NCI-H748 (cell line): ENCODE measurements around the gene ITPR3.

ENCODE experiments used
- DNase-seq: peaks from one replicate; lab custom pipeline; 2025; ENCODE audit not compliant: unreplicated experiment; lab: John Stamatoyannopoulos, UW

ITPR3 gene

DNA sequence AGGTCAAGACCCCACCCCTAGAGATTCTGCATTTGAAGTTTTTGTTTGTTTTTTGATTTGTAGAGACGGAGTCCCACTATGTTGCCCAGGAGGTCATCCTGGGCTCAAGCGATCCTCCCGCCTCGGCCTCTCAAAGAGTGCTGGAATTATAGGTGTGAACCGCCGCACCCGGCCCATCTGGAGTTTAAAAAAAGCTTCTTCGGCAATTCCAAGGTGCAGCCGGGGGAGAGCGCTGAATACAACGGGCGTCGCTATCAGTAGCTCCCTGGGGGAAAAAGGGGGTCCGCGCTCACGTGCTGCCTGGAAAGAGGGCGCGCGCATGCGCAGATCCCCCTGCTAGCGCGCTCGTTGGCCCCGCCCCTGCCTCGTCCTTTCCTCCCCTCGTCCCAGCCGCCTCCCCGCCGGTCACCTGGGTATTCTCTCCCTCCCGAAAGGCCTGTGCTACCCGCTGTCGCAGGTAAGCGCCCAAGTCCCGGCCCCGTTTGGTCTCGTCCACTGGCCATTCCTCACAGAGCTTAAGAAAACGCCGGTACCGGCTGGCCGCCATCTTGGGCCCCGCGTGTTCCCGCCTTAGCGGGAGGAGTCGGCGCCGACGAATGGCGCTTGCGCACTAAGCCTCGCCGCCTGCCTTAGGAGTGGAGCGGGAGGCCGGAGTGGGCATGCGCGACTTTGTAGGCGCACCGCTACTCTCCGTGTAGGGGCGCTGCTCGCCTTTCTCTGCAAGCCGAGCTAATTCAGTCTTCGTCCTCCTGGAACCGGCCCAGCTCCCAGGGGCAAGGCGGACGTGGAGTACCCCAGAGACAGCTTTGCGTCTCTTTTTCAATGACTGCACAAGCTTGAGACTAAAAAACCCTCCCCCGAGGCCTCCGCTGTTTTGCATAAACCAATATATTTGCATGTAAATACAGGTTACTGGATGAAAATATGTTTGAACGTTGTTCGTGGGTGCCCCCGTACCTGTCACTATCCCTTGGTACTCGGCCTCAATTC, 90.3 kb downstream of the ITPR3 start, which contains the start of gene UQCC2:
Gene UQCC2, minus strand, starts transcription at position 561 of the 990 bp plus-strand sequence. Its CDS starts 14 bp downstream, at position 547.
- peak; percentile 99 for DNase-seq

DNA sequence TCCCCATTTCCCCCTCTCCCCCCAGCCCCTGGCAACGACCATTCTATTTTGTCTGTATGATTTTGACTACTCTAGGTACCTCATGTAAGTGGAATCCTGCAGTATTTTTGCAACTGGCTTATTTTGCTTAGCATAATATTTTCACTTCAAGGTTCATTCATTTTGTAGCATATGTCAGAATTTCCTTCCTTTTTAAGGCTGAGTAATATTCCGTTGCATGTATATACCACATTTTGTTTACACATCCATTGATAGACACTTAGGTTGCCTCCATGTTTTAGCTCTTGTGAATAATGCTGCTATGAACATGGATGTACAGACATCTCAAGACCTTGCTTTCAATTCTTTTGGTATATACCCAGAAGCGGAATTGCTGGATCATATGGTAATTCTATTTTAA, 91.8 kb downstream of the ITPR3 start:
- no peak for DNase-seq

DNA sequence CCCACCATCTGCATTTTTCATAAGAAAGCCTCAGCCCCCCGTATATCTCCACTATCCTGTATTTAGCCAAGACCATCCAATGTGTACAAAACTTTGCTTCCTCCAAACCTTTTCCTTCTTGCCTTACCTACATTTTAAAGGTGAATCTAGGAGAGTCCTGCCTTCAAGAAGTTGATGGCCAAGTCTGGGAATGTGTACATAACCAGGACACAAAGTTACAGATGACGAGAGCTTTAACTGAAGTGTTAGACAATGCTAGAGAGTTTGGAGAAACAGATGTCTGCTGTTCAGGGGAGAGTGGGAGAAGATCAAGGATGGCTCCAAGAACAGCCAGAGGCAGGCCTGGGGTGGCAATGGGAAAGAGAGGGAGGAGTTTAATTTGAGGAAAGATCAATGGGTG, 92.7 kb downstream of the ITPR3 start:
- no peak for DNase-seq

DNA sequence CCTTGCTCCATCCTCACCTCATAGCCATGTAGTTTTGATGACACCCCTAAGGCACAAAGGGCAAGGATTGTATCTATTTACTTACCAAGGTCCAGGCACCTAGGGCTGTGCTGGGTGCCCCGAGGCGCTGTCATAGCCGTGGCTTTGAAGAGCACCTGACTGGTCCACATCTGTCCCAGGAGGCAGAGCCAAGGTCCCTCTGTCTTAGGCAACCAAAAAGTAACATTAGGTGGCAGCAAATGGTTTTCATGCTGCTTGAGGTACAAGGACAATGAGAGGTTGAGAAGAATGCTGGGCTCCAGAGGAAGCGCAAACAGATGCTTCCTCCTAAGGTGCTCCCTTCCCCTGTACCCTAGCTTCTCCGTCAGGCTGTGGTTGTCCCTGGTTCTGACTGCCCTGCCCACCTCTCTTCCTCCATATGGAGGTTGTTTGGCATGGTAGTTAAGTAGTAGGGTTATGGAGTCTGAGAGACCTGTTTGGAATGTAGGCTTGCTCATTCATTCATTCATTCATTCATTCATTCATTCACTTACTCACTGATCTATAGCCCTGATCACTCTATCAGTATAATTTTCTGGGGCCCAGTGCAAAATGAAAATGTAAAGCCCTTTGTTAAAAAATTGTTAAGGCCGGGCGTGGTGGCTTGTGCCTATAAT, 93.4 kb downstream of the ITPR3 start:
- no peak for DNase-seq

DNA sequence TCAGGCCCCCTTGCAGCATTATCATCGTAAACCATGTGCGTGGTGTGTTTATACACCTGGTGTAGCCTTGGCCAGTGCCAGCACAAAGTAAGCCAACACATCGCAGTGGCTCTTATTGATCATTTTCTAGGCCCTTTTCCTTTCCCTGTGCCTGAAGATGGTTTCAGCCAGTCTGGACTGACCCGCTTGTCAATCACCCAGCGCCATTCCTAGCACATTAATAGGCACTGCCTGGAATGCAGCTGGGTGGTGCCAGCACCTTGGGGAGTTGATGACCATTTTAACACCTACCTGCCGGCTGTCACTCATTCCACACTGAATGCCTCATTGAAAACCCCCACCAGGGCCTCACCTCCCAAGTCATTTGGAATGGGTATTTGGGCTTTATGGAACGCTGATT, 95.3 kb downstream of the ITPR3 start:
- DNase-seq: peak; percentile 82

GRCh38 chr6:33716890-33717632, 95.9 kb downstream of the ITPR3 start:
- DNase-seq: peak; percentile 67

DNA sequence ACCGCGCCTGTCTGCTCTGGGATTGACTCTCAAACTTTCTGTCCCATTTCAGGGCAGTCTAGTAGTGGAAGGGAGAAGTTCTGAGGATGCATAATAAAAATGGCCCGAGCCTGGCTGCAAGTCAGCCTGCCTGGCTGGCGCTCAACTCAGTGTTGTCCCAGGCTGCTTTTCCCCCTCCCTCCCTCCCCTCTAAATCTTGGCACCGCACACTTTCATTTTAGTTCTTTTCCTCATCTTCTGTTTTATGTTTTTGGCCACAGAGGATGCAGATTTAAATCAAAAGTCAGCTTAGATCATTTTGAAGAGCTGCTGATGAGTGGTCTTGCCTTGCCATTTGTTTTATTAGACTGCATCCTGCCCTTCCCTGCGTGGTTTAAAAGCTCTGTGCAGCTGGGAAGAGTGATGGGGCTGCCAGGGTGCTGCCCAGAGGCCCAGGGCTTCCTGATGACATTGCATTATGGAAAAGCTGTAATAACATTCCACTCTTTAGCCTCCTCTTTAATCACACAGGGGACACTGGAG, 96.9 kb downstream of the ITPR3 start:
- no peak for DNase-seq

GRCh38 chr6:33718713-33719112, 97.6 kb downstream of the ITPR3 start:
- no peak for DNase-seq

GRCh38 chr6:33719326-33719987, 98.3 kb downstream of the ITPR3 start:
- no peak for DNase-seq

GRCh38 chr6:33720998-33721397, 99.9 kb downstream of the ITPR3 start:
- DNase-seq: peak; percentile 53

DNA sequence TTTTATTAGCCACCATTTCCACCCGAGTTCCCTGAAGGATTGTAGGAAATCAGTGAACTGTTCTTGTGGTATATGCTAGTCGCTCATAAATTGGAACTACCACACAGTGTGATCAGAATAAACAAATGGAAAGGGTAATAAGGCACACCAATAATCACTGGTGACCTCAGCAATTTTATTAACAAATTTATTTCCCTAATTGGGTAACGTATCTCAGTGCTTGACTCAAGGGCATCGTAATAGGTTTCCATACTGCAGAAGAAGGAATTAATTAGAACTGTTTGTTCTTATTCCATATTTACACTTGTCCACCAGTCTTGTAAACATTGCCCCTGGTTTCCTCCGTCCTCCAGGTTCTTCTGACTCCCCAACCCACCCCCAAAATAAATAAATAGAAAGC, 100.4 kb downstream of the ITPR3 start:
- DNase-seq: no peak

DNA sequence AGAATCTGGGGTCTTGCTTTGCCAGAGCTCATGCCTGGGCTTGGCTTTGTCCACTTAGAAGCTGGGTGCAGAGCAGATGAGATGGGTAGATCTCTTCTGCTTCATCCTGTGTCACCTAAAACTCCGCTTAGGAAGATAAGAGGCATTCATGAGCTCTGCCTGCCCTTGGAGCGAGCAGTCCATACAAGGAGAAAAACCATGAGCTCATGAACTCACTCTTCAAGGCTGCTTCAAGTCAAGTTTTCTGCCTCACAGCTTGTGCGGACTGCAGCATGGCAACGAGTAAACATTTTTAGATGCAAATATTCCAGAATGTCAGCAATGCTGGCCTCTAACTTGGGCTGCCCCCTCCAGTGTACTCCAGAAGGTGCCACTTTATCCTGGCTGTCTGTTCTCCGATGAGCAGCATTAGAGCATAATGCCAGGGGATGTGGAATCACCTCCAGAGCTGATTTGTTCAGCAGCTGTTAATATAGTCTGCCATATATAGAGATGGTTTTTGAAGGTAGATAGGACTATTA, 101.0 kb downstream of the ITPR3 start:
- DNase-seq: no peak

DNA sequence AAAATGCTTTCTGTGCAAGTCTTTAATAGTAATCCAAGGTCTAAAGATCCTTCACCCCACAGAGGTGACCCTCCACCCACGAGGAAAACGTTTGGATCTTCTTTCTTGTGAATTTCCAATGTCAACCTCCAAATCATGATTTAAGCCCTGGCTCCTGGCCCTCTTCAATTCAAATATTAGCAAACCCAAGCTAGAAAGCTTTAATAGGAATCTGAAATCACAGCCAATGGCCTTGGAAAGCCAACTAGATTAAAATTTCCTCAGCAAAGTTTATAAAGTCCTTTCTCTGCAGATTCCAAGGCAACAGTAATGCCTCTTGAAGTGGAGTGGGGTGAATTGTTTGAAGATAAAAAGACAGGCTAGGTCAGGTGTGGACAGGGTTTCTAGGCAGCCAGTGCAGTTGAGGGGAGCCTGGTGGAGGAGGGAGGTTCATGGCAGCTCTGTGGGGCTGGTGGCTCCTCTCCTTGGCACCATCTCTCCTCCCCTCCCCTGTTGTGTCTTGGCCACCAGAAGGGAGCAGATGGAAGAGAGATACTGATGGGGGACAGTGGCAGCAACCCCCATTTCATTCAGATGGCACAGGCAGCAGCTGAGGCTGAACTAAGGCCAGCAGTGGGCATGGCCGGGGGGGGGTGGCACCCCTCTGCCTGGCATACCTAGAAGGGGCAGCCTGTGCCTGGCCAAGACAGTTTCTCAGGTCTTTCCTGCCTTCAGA, 102.4 kb downstream of the ITPR3 start:
- DNase-seq: no peak

- DNase-seq: no peak
Measured at GRCh38 chr6:33724102-33725023, 103.2 kb downstream of the ITPR3 start.

DNA sequence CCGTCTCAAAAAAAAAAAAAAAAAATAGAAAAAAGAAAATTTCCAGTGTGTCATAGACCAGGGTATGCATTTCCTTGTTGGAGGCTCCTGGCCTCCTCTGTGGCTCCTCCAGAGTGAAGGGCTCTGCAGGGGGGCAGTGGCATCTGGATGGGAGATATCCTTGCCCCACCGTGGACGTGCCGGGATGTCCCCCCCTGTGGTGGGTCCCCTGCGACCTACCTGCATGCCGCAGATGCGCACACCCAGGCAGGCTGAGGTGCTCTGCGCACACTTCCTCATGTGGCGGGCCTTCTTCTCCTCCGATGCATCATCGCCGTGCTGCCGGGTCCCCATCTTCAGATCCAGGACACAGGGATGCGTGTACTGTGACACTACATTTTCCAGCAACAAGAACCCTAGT, 104.1 kb downstream of the ITPR3 start:
- no peak for DNase-seq

DNA sequence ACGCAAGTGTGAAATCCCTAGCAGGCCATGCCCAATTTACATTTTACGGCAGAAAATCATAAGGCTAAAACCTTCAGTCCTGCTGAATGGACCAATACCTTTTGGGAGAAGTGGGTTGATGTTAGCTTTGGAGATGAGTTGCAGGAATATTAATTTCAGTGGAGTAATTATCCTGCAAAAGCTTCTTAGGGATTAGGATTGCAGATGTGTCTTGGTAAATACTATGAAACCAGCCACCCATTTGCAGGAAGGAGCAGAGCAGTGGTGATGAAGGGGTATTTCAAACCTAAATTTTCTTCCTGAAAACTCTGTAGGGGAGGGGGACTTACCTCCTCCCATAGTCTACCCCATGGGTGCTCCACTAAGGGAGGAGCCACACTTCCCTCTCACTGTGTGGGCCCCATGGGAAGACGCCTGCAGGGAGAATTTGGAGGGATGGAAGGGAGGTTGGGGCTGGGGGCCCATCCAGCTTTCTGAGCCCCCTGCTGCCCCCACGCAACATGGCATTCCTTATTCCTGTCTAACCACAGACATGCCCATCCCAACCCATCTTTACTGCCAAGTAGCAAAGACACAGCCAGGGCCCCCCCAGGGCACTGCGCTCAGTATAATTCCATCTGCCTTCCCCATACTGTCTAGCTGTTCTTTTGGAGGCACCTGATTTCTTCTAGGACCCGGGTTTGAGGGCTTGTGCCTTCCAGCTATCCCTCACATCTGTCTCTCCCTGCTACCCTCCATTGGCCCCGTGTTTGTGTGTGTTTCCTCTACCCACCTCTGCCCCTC, 105.0 kb downstream of the ITPR3 start:
- no peak for DNase-seq

DNA sequence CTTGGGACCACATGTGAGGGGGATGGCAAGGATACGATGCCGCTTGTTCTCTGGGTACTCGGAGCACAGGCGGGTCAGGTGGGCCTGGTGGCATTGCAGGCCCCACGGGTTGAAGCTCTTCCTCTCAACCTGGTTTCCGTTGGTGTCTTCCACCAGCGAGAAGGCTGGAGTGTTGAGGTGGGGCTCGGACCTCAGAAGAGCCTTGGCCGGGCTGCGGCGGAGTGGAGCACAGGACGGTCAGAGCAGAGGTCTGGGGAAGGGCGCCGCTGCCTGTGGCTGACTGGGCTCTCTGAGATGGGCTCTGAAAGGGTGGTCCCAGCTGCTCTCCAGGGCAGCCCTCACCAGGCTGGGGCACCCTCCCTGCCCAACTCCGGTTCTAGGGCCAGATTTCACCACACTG, 105.6 kb downstream of the ITPR3 start:
- no peak for DNase-seq

DNA sequence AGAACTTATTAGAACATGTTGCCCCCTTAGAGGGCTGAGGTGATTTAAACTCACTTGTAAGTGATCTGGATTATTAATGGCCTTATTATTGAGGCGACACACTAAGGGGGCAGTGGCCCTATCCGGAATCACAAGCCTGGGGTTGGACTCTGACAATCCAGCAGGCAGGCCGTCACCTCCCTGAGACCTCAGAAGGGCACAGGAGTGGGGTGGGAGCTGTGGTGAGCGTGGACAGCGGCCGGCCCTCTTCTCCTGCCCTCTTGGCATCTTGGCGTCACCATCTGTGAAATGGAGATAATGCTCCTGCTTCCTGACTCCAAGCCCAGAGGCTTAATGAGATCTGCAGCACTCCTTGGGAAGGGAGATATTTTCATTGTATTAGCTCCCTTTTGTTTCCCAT, 106.0 kb downstream of the ITPR3 start:
- DNase-seq: no peak
